ENCODE results near the gene POLG.

DNA sequence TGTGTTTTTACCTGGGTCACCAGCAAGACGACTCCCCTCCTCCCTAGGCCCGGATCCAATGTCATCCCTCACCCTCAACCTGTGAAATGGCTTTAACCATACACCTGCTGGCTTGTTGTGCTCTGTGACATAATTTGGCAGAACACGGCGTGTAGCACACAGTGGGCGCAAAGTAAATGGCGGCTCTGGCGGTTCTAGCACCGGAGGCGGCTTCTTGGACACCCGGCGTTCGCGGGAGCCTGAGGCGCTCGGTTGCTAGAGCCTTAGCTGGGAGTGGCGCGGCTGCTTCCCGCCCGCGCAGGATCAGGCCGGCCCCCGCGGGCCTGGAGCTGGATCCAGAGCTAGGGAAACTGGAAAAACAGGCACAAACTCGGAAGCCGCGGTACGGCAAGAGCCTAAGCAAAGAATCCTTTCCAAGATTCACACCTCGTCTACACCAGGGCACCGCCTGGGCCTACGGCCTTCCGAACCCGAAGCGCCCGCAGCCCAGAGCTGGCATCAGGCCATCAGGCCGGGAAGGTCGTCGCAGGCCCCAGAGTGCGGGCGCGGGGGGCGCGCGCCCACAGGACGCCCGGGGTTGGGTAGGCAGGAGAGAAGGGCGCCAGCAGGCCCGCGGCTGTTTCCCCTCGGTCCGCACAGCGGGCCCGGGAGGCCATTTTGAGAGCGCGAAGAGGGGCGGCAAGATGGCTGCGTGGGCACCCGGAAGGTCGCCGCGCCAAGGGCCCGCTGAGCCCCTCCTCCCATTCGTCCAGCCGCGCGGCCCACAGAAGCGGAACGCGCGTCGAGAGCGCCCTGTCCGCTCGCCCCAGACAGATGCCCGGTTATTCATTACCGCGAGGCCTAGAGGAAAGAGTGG lies 43.9 kb upstream of the POLG start:
- TF ChIP-seq, protein P1, sequence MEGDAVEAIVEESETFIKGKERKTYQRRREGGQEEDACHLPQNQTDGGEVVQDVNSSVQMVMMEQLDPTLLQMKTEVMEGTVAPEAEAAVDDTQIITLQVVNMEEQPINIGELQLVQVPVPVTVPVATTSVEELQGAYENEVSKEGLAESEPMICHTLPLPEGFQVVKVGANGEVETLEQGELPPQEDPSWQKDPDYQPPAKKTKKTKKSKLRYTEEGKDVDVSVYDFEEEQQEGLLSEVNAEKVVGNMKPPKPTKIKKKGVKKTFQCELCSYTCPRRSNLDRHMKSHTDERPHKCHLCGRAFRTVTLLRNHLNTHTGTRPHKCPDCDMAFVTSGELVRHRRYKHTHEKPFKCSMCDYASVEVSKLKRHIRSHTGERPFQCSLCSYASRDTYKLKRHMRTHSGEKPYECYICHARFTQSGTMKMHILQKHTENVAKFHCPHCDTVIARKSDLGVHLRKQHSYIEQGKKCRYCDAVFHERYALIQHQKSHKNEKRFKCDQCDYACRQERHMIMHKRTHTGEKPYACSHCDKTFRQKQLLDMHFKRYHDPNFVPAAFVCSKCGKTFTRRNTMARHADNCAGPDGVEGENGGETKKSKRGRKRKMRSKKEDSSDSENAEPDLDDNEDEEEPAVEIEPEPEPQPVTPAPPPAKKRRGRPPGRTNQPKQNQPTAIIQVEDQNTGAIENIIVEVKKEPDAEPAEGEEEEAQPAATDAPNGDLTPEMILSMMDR (IDR thresholded peaks at IDR 0.05), result no peak
- no peak for TF ChIP-seq POLR2A (IDR thresholded peaks at IDR 0.05)

All from stomach (tissue), 4 donors.